Measurements from ENCODE around the gene ZNHIT6.

DNA sequence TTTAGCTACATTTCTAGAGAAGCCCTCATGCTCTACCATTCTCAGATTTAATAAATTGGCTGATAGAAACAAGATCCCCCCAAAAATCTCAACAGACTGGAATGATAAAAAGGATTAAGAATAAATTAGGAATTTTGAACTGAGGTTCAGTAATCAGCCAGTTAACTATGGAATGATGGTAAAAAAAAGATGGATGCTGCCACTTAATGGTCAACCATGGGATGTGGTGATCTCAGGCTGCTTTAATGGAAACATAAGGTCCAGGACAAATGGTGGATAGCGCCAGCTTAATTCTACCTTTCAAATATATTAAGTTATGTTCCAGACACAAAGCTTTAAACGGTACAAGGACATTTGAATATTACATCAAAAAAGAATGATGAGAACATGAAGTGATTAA is 77.7 kb downstream of the ZNHIT6 start:
- no peak for TF ChIP-seq POLR2A (IDR thresholded peaks at IDR 0.05)
- TF ChIP-seq, protein P1, sequence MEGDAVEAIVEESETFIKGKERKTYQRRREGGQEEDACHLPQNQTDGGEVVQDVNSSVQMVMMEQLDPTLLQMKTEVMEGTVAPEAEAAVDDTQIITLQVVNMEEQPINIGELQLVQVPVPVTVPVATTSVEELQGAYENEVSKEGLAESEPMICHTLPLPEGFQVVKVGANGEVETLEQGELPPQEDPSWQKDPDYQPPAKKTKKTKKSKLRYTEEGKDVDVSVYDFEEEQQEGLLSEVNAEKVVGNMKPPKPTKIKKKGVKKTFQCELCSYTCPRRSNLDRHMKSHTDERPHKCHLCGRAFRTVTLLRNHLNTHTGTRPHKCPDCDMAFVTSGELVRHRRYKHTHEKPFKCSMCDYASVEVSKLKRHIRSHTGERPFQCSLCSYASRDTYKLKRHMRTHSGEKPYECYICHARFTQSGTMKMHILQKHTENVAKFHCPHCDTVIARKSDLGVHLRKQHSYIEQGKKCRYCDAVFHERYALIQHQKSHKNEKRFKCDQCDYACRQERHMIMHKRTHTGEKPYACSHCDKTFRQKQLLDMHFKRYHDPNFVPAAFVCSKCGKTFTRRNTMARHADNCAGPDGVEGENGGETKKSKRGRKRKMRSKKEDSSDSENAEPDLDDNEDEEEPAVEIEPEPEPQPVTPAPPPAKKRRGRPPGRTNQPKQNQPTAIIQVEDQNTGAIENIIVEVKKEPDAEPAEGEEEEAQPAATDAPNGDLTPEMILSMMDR (IDR thresholded peaks at IDR 0.05) = peak in 1 of 6 experiments; percentile 5

Data from Peyer's patch (tissue), 4 donors.